Suppressor macrophage (primary cell): ENCODE data around the gene MTREX.
"Not testable (repeated sequence)": the region's sequence is repeated elsewhere in the genome, so short reads cannot be mapped to it uniquely, and the experiment has no call there.

ENCODE experiments used
- DNase-seq, 4 experiments: peaks; one replicate each; pipeline ENCODE4 v3.0.0-alpha.2; 2020 to 2022
- total RNA-seq, 17 experiments: gene quantifications; one replicate each; lab custom pipeline; 2026; ENCODE audit warnings: mixed read lengths in 6 of 17, inconsistent platforms in 3 of 17; lab: John Stamatoyannopoulos, UW

Gene MTREX
- total RNA-seq: 26.7 to 118 (median 80.2) reads per million in 17 experiments

GRCh38 chr5:55307383-55308253 is at the start of gene MTREX, which contains the start of gene DHX29:
TSS of gene MTREX (plus strand) at chr5:55307989. CDS start at chr5:55308014, 25 bp downstream.
TSS of gene DHX29 (minus strand) at chr5:55307694. CDS start at chr5:55307573, 121 bp downstream.
- DNase-seq: peak; percentile 90 to 95 (median 94)

- DNase-seq: no peak
Observed at GRCh38 chr5:55258339-55258738, 49.5 kb upstream of the MTREX start.

- DNase-seq: no peak
Observed at GRCh38 chr5:55276771-55277170, 31.0 kb upstream of the MTREX start.

- no peak for DNase-seq
Observed at GRCh38 chr5:55278778-55279177, 29.0 kb upstream of the MTREX start.

GRCh38 chr5:55286411-55286933 is 21.3 kb upstream of the MTREX start:
- DNase-seq: no peak

- DNase-seq: no peak
Observed at GRCh38 chr5:55289808-55290207, 18.0 kb upstream of the MTREX start.

- no peak for DNase-seq
Observed at GRCh38 chr5:55290991-55291390, 16.8 kb upstream of the MTREX start.

GRCh38 chr5:55294935-55295334 is 12.9 kb upstream of the MTREX start:
- no peak for DNase-seq

GRCh38 chr5:55300890-55301289 is 6.9 kb upstream of the MTREX start:
- no peak for DNase-seq

DNA sequence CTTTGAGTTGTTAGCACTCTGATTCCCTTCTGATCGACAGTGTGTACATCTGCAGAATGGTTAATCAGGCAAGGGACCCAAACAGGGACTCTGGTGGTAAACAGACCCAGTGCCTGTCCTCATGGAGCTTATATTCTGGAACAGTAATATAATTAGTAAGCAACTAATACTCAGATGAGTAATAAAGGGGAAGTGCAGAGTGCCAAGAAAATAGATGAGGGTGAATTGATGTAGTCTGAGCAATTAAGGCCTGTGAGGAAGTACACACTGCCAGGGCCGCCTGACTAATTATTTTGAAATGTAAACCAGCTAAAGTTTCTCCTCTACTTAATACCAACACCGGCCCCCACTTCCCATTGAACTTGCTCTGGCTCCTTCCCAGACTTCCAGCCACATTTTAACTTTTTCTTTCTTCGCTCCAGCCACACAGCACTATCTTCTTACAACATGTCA is 4.5 kb upstream of the MTREX start:
- peak; percentile 66 to 83 (median 74) for DNase-seq

- DNase-seq: no peak
Observed at GRCh38 chr5:55304584-55304983, 3.2 kb upstream of the MTREX start.

- DNase-seq: peak; percentile 17 to 56 (median 32)
Observed at GRCh38 chr5:55305345-55305744, 2.4 kb upstream of the MTREX start.

GRCh38 chr5:55306641-55307382 is 977 bp upstream of the MTREX start:
- DNase-seq: no peak

DNA sequence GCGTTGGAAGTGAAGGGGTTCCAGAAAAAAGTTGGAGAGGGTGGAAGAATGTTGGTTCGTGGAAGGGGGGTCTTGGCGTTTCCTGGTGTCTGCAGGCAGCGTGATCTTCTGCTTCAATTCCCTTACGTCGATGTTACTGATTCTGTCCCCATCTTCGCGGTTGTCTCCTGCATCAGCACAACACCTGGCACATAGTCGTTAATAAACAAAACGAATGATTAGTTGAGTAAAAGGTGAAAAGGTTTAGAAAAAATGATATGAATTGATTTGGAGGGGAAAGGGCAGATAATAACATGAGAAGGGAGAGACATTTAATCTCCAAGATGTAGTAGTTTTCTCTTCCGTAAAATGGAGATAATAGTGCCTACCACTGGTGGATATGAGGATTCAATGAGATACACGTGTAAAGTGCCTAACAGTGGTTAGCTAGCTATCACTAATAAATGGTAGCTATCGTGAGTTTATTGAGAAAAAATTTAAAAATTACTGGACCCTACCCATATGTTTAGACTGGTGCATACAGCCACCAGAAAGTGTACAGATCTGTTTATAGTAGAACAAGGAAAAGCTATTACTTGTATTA is 556 bp downstream of the MTREX start:
- peak; percentile 31 to 42 (median 34) for DNase-seq

DNA sequence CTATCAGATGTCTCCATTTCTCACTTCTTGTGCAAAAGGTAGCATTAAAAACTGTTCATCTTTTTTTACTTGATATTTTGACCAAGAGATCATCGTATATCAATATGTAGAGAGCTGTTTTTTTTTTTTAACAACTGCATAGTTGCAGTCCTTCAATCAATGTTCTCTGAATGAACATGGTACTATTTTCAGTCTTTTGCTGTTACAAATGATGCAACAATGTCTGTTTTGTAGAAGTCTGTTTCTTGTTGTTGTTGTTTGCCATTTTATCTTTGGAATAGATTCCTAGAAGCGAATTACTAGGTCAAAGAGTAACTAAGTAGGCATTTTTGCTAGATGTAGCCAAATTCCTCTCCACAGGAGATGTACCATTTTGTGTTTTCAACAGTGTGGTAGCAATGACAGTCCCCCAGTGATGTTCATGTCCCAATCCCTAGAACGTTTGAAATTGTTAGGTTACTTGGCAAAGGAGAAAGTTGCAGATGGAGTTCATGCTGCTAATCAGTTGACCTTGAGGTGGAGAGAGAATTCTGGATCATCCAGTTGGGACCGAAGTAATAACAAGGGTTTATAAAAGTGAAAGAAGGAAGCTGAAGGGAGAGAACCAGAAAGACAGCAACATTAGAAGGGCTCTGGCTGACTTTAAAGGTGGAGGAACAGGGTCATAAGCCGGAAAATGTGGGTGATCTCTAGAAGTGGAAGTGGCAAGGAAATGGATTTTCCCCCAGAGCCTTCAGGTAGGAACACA is 6.3 kb downstream of the MTREX start:
- DNase-seq: peak in 2 of 4 experiments; percentile 3 to 6

DNA sequence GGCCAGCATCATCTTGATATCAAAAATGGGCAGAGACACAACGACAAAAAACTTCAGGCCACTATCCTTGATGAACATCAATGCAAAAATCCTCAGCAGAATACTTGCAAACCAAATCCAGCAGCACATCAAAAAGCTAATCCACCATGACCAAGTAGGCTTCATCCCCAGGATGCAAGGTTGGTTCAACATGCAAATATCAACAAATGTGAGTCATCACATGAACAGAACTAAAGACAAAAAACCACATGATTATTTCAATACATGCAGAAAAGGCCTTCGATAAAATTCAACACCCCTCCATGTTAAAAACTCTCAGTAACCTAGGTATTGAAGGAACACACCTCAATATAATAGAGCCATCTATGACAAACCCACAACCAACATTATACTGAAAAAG is 8.5 kb downstream of the MTREX start:
- no peak for DNase-seq

GRCh38 chr5:55316837-55317236 is 9.0 kb downstream of the MTREX start:
- peak in 3 of 4 experiments; percentile 48 to 54 (median 49) for DNase-seq

DNA sequence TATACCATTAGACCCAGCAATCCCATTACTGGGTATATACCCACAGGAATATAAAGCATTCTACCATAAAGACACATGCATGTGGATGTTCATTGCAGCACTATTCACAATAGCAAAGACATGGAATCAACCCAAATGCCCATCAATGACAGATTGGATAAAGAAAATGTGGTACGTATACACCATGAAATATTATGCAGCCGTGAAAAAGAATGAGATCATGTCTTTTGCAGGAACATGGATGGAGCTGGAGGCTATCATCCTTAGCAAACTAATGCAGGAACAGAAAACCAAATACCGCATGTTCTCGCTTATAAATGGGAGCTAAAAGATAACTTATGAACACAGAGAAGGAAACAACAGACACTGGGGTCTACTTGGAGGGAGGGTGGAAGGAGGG is 10.4 kb downstream of the MTREX start:
- DNase-seq: not testable (repeated sequence)

DNA sequence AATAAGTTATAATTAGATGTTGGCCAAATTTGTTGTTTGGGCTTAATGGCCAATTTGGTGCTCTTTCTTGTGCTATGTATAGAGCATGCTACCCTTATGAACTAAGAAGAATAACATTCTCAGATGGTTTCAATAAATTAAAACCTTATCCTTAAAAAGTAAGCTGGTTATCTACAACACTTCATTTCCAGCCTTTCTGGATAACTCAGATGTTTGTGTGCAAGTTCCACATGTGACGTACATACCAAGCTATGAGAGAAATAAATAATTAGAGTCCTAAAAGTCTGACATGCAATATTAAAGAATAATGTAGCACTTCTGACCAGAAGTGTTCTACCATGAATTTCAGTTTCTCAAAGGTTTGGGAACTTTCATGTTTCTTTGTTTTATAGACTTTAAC is 11.7 kb downstream of the MTREX start:
- DNase-seq: no peak

GRCh38 chr5:55320571-55320970 is 12.8 kb downstream of the MTREX start:
- DNase-seq: no peak

DNA sequence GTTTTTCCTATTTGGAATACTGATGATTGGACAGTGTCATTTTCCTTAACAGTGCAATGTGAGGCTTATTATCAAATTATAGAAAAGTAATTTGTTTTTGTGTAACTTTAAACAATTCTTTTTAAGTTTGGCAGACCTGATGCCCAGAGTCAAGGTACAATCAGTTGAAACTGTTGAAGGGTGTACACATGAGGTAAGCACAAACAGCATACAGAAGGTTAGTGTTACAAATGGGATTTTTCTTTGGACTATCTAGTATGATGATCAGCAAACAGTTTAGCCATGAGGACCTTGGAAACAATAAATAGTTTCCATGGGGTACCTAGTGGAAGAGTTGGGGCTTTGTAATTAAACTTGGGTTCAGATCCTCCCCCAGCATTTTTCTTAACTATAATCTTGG is 16.2 kb downstream of the MTREX start:
- no peak for DNase-seq
